ENCODE measurements around the gene BATF. TPM values are rescaled to one million over a fixed set of nuclear protein-coding genes. Genes with fewer than 3 reads are reported as not detected.

The BATF gene
- polyA plus RNA-seq, 1 donor from 2014 or later = not detected

GRCh38 chr14:75566321-75566720 lies 44.1 kb downstream of the BATF start:
- TF ChIP-seq RAD21 (conservative IDR thresholded peaks at IDR 0.05) = no peak
- TF ChIP-seq MXI1 (conservative IDR thresholded peaks at IDR 0.05; ENCODE audit: poor library complexity, severe bottlenecking) = no peak
- no peak for TF ChIP-seq REST (IDR thresholded peaks at IDR 0.05; ENCODE audit: borderline replicate concordance)
- no peak for TF ChIP-seq TAF1 (IDR thresholded peaks at IDR 0.05; ENCODE audit: low read depth)
- no peak for TF ChIP-seq SMC3 (conservative IDR thresholded peaks at IDR 0.05; ENCODE audit: poor library complexity)
- no peak for TF ChIP-seq CTCF (IDR thresholded peaks at IDR 0.05; ENCODE audit: poor library complexity, severe bottlenecking)
- TF ChIP-seq POLR2AphosphoS5 (IDR thresholded peaks at IDR 0.05) = no peak
- no peak for TF ChIP-seq EP300 (conservative IDR thresholded peaks at IDR 0.05; ENCODE audit: poor library complexity, severe bottlenecking)
- TF ChIP-seq EZH2 (IDR thresholded peaks at IDR 0.05; ENCODE audit: borderline replicate concordance, insufficient read depth, low read length, poor library complexity, severe bottlenecking) = no peak
- no peaks in the 10 kb centered on the region for H3F3A ChIP-seq (ENCODE audit: insufficient read depth, low read length, poor library complexity, severe bottlenecking)

GRCh38 chr14:75566752-75567151 lies 44.5 kb downstream of the BATF start:
- Histone ChIP-seq H3K4me2 (ENCODE audit: low read length) (no peak overlapping the region), H3K9me3 (ENCODE audit: low read length) (no peaks in the 10 kb centered on the region), H2AFZ (ENCODE audit: low read depth, low read length) (no peak overlapping the region), H3K4me3 (ENCODE audit: low read length) (no peak overlapping the region), H3K9me2 (ENCODE audit: insufficient read depth, low read length) (no peaks in the 10 kb centered on the region), H3F3A (ENCODE audit: insufficient read depth, low read length, poor library complexity, severe bottlenecking) (no peaks in the 10 kb centered on the region), H3K79me2 (replicated peaks; ENCODE audit: insufficient read depth, low read length) (no peaks in the 10 kb centered on the region), H3K36me3 (ENCODE audit: insufficient read depth, low read length) (no peaks in the 10 kb centered on the region), H4K20me1 (ENCODE audit: insufficient read depth) (no peaks in the 10 kb centered on the region), H3K27me3 (ENCODE audit: insufficient read depth, low read depth, low read length) (no peaks in the 10 kb centered on the region), H3K27ac (ENCODE audit: low read length) (no peak overlapping the region), H3K9ac (ENCODE audit: low read length) (no peak overlapping the region)
- TF ChIP-seq RAD21 (conservative IDR thresholded peaks at IDR 0.05) (no peak), REST (IDR thresholded peaks at IDR 0.05; ENCODE audit: borderline replicate concordance) (no peak), POLR2AphosphoS5 (IDR thresholded peaks at IDR 0.05) (no peak), TAF1 (IDR thresholded peaks at IDR 0.05; ENCODE audit: low read depth) (no peak), EP300 (conservative IDR thresholded peaks at IDR 0.05; ENCODE audit: poor library complexity, severe bottlenecking) (no peak), EZH2 (IDR thresholded peaks at IDR 0.05; ENCODE audit: borderline replicate concordance, insufficient read depth, low read length, poor library complexity, severe bottlenecking) (no peak), MXI1 (conservative IDR thresholded peaks at IDR 0.05; ENCODE audit: poor library complexity, severe bottlenecking) (no peak), CTCF (IDR thresholded peaks at IDR 0.05; ENCODE audit: poor library complexity, severe bottlenecking) (no peak), SMC3 (conservative IDR thresholded peaks at IDR 0.05; ENCODE audit: poor library complexity) (no peak)

More at GRCh38 chr14:75566321-75566720, 44.1 kb downstream of the BATF start:
- H3K36me3 ChIP-seq (ENCODE audit: insufficient read depth, low read length) = no peaks in the 10 kb centered on the region
- H4K20me1 ChIP-seq (ENCODE audit: insufficient read depth) = no peaks in the 10 kb centered on the region
- no peak overlapping the region for H3K27ac ChIP-seq (ENCODE audit: low read length)
- no peak overlapping the region for H3K4me2 ChIP-seq (ENCODE audit: low read length)
- no peak overlapping the region for H2AFZ ChIP-seq (ENCODE audit: low read depth, low read length)
- no peaks in the 10 kb centered on the region for H3K9me2 ChIP-seq (ENCODE audit: insufficient read depth, low read length)
- H3K4me3 ChIP-seq (ENCODE audit: low read length) = no peak overlapping the region
- H3K79me2 ChIP-seq (replicated peaks; ENCODE audit: insufficient read depth, low read length) = no peaks in the 10 kb centered on the region
- no peaks in the 10 kb centered on the region for H3K9me3 ChIP-seq (ENCODE audit: low read length)
- H3K9ac ChIP-seq (ENCODE audit: low read length) = no peak overlapping the region
- no peaks in the 10 kb centered on the region for H3K27me3 ChIP-seq (ENCODE audit: insufficient read depth, low read depth, low read length)
